Forelimb muscle (tissue), 1 donor: ENCODE measurements around the gene ACSS1. TPM values are rescaled to one million over a fixed set of nuclear protein-coding genes. Genes with fewer than 3 reads are reported as not detected.

Source experiments
- DNase-seq: peaks from one replicate; pipeline ENCODE4 v3.0.0-alpha.2; 2013; ENCODE audit warnings: low read depth
- polyA plus RNA-seq: library from polyadenylated mRNA; unstranded; fragments of 120-200 nt; gene quantifications from one replicate; pipeline ENCODE4 v1.2.1, GENCODE V29; 2013; ENCODE audit not compliant: insufficient read length

Gene ACSS1
- polyA plus RNA-seq, 1 donor: 16.5 TPM

GRCh38 chr20:25046736-25047666, 10.9 kb downstream of the ACSS1 start:
- no peak for DNase-seq

GRCh38 chr20:25046181-25046641, 11.7 kb downstream of the ACSS1 start:
- DNase-seq: no peak

- no peak for DNase-seq
These were observed 12.6 kb downstream of the ACSS1 start for GRCh38 chr20:25045343-25045712.

DNA sequence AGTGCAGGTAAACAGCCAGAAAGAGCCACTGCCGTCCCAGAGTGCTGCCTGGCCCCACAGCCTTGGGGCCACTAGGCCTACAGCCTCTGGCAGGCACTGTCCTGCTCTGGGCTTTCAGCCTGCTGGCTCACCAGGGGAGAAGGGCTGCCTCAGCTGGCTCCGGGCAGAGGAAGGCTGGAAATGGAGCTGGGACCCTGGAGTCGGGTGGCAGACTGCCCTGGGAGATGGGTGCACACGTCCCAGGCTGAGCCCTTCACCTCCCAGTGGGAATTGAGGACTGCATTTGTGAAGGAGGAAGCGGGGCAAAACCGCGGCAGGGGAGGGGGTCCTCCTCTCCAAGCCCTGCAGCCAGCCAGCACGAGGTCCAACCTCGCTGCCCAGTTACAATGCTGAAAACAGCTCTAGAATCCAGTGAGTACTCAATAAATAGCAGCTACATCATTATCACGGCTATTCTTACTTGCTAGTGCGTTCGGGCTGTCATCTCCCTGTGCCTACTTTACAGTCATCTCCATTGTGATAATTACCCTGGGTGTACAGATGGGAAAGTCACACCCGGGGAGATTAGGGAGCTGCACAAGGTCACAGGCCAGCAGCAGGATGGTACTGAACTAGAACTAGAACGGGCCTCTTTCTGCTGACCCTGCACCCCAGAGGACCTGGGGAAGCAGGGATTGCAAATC, 13.1 kb downstream of the ACSS1 start:
- no peak for DNase-seq

DNA sequence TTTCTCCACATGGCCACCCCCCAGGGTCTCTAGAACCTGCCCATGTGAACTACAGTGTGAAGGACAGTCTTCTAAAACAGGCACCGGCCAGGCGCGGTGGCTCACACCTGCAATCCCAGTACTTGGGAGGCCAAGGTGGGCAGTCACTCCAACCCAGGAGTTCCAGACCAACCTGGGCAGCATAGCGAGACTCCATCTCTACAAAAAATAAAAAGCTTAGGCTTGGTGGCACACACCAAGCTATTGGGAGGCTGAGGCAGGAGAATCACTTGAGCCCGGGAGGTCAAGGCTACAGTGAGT, 13.7 kb downstream of the ACSS1 start:
- DNase-seq: no peak

- no peak for DNase-seq
These were observed 14.3 kb downstream of the ACSS1 start for GRCh38 chr20:25043499-25044260.

DNA sequence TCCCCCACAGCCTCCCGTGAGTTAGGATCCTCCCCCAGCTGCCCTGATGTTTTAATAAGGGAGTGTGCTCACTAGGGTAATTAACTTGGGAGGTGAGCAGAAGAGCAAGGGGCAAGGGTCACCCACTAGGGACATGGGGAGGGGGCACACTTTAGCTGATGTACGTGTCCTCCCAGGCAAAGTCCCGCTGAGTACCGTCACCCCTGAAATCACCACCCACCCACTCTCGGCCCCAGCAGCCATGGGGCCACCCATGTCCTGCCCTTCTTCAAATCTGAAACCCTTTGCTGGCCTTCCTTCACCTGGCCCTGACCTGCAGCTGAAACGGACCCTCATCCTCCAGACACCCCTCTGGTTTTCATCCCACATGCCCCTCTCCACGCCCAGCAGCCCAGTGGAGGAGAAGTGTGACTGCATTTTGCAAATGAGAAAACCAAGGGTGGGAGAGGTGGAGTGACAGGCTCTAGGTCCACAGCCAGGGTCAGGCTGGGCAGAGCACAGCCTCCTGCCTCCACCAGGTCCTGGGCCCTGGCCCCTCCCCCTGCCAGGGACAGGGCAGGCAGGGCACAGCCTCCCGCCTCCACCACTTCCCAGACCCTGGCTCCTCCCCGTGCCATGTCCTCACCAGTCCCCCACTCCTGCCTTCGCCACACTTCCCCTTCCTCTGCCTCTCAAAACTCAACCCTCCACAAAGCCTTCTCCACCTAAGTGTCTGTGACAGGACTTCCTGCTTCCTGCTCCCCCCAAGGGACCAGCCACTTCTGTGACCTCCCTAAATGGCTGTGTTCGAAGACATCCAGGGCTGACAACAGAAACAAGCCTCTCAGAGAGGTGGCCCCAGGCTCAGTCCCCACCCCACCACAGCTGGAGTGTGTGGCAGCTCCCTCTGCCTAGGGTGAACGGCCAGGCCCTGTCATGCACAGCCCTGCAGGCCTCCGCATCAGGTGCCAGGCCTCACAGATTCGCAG, 15.1 kb downstream of the ACSS1 start:
- DNase-seq: no peak

GRCh38 chr20:25041813-25042530, 16.0 kb downstream of the ACSS1 start:
- DNase-seq: no peak

- no peak for DNase-seq
These were observed 17.5 kb downstream of the ACSS1 start for GRCh38 chr20:25040438-25040831.

DNA sequence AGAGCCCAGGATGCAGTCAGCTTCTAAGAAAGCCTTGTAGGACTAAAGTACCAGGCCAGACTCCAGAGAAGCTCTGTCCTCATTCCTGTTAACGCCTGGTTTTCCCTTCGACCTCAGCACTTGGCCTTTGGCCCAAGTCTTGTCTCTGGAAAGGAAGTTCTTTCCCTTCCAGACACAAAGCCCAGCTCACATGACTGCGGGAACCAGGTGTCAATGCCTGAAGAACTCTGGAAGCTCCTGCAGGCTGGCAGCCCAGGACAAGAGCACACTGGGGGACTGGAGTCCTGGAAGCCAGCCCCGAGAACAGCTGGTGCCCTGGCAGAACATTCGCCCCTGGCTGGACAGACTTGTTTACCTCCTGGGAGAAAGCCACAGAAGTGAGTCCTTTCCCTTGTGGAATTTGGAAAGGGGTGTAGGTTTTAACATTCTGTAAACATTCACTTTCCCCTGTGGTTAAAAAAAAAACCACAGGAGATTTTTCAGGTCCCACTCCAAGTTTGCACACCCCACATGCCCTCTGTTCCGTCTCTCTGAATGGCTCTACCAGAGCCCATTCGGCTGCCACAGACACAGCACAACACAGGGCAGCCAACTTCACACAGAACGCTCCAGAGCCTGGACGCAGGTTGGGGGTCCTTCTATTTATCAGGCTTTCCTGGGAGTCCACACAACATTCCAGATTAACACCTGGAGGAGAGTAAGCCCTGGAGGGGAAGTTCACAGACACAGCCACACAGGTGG, 18.1 kb downstream of the ACSS1 start:
- DNase-seq: peak; percentile 75

GRCh38 chr20:25038591-25039015, 19.3 kb downstream of the ACSS1 start:
- DNase-seq: no peak

GRCh38 chr20:25038103-25038410, 19.9 kb downstream of the ACSS1 start:
- DNase-seq: no peak

- no peak for DNase-seq
These were observed 20.4 kb downstream of the ACSS1 start for GRCh38 chr20:25037288-25038102.

DNA sequence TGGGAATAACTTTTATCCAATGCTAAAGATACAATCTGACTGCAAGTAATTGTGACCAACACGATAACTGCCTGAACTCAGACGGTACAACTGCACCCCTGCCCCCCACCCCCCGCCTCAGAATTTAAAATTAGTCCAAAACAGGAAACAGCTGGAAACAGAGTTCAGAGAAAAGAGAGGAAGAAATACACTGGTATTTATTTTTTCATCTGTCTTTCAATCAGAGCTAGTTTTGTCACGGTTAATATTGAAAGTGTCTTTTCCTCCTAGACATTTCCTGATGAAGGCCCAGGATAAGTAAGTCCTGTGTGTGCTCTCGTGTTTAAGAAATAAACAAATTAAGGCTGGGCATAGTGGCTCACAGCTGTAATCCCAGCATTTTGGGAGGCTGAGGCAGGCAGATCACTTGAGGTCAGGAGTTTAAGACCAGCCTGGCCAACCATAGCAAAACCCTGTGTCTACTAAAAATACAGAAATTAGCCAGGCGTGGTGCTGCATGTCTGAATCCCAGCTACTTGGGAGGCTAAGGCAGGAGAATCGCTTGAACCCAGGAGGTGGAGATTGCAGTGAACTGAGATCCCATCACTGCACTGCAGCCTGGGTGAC, 21.5 kb downstream of the ACSS1 start:
- DNase-seq: no peak

DNA sequence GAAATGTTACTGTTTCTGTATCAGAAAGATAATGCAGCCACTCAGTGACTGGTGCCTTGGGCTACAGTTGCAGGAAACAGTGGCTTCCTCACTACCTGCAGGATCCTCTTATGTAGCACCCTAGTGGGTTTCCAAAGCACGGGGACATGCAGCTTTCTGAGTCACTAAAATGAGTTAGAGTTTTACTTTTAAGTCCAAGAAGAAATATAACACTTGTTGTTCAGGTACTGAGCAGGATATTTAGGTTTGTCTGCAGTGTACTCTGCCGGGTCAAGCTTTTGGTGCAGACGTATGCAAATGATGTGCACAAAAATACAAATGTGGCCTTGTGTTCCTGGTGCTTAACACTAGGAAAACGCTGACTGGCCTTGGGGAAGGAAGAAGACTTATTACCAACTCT, 22.0 kb downstream of the ACSS1 start:
- DNase-seq: no peak

DNA sequence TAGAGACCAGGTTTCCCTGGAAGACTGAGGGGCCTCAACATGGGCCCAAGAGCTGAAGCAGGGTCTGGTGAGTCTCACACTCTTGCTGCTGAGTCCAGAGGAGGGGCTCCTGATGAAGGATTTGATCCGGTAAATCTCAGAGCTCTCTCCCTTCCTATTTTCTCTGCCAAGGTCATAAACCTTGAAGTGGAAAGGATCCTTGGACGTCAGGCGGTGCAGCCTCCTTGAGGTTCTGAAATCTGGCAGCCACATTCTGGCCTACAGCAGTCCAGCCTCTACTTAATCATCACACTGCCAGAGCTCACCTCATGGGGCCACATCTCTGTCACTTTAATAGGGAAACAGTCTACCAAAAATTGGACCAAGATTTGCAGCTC, 24.0 kb downstream of the ACSS1 start:
- no peak for DNase-seq

DNA sequence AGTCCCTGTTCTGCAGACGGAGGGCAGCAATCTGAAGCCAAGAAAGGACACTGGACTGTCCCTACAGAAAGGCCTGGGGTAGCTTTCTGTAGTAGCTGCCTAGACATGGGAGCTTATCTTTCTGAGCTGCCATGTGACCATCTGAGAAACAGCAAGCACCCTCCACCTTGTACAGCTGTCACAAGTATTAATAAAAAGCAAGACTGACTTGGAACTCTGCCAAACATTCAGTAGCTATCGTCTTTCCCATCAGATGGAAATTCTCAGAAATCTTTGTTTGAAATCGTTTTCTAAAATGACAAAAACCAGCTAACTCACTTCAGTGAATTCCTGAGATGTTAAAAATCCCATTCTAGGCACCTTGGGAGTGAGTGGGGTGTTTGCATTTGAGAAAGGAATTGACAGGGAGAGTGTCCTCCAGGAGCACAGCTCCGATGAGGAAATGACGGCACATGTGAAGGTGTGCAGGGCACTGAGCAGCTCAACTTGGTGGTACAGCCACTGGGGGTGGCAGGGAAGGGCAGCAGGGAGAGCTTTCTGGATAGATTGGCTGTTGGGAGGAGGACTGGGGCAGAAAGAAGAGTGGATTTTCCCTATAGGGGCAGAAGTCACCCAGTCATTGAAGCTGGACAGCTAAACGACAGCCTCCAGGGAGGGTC, 24.5 kb downstream of the ACSS1 start:
- DNase-seq: no peak
